ENCODE data around the gene SHPK. TPM values are rescaled to one million over a fixed set of nuclear protein-coding genes. Genes with fewer than 3 reads are reported as not detected.
"Not testable (repeated sequence)": the region's sequence is repeated elsewhere in the genome, so short reads cannot be mapped to it uniquely, and the experiment has no call there.

The SHPK gene
- total RNA-seq, 2 donors from 2014 or later, result 8.5 to 13.6 TPM

GRCh38 chr17:3578667-3579066 is 57.4 kb downstream of the SHPK start:
- DNase-seq (ENCODE audit: low spot score in 2 of 2); H3K9me3 Mint-ChIP-seq; H3K36me3 Mint-ChIP-seq; H3K27ac Mint-ChIP-seq; ATAC-seq: not testable (repeated sequence)

GRCh38 chr17:3576970-3577369 is 59.1 kb downstream of the SHPK start:
- Mint-ChIP-seq H3K9me3 (no peaks in the 10 kb centered on the region), H3K27ac (no peak overlapping the region), H3K36me3 (no peaks in the 10 kb centered on the region)
- ATAC-seq (no peak), DNase-seq (ENCODE audit: low spot score in 2 of 2) (no peak)

GRCh38 chr17:3575511-3575910 is 60.5 kb downstream of the SHPK start:
- H3K9me3 Mint-ChIP-seq, result no peaks in the 10 kb centered on the region
- H3K27ac Mint-ChIP-seq, result no peak overlapping the region
- ATAC-seq (no peak), DNase-seq (ENCODE audit: low spot score in 2 of 2) (no peak)
- no peaks in the 10 kb centered on the region for H3K36me3 Mint-ChIP-seq

- H3K27ac Mint-ChIP-seq, result no peak overlapping the region
- H3K9me3 Mint-ChIP-seq, result no peaks in the 10 kb centered on the region
- no peaks in the 10 kb centered on the region for H3K36me3 Mint-ChIP-seq
- DNase-seq (ENCODE audit: low spot score in 2 of 2) (no peak), ATAC-seq (no peak)
Measured at GRCh38 chr17:3574231-3574630, 61.8 kb downstream of the SHPK start.

GRCh38 chr17:3573246-3574100 is 62.6 kb downstream of the SHPK start:
- no peaks in the 10 kb centered on the region for H3K9me3 Mint-ChIP-seq
- ATAC-seq (no peak), DNase-seq (ENCODE audit: low spot score in 2 of 2) (no peak)

GRCh38 chr17:3572231-3572630 is 63.8 kb downstream of the SHPK start:
- no peak overlapping the region for H3K27ac Mint-ChIP-seq
- no peaks in the 10 kb centered on the region for H3K9me3 Mint-ChIP-seq
- no peaks in the 10 kb centered on the region for H3K36me3 Mint-ChIP-seq
- ATAC-seq (no peak), DNase-seq (ENCODE audit: low spot score in 2 of 2) (no peak)

More at GRCh38 chr17:3573246-3574100, 62.6 kb downstream of the SHPK start:
- no peak overlapping the region for H3K27ac Mint-ChIP-seq
- H3K36me3 Mint-ChIP-seq, result no peaks in the 10 kb centered on the region

GRCh38 chr17:3571043-3571900 is 64.8 kb downstream of the SHPK start:
- ATAC-seq, result no peak
- no peaks in the 10 kb centered on the region for H3K9me3 Mint-ChIP-seq
- no peak overlapping the region for H3K27ac Mint-ChIP-seq
- no peak for DNase-seq (ENCODE audit: low spot score in 2 of 2)
- no peaks in the 10 kb centered on the region for H3K36me3 Mint-ChIP-seq

- DNase-seq (ENCODE audit: low spot score in 2 of 2) (no peak), ATAC-seq (no peak)
- H3K36me3 Mint-ChIP-seq, result no peaks in the 10 kb centered on the region
- H3K27ac Mint-ChIP-seq, result no peak overlapping the region
- H3K9me3 Mint-ChIP-seq, result no peaks in the 10 kb centered on the region
Measured at GRCh38 chr17:3569534-3570137, 66.4 kb downstream of the SHPK start.

- no peak for DNase-seq (ENCODE audit: low spot score in 2 of 2)
- no peaks in the 10 kb centered on the region for H3K9me3 Mint-ChIP-seq
- ATAC-seq, result no peak
- H3K36me3 Mint-ChIP-seq, result no peaks in the 10 kb centered on the region
- H3K27ac Mint-ChIP-seq, result no peak overlapping the region
Measured at GRCh38 chr17:3566551-3566950, 69.5 kb downstream of the SHPK start.

GRCh38 chr17:3565143-3565542 is 70.9 kb downstream of the SHPK start:
- no peak for DNase-seq (ENCODE audit: low spot score in 2 of 2)

GRCh38 chr17:3564241-3564640 is 71.8 kb downstream of the SHPK start:
- DNase-seq (ENCODE audit: low spot score in 2 of 2); H3K36me3 Mint-ChIP-seq; H3K9me3 Mint-ChIP-seq; H3K27ac Mint-ChIP-seq; ATAC-seq: not testable (repeated sequence)

More at GRCh38 chr17:3565143-3565542, 70.9 kb downstream of the SHPK start:
- H3K9me3 Mint-ChIP-seq, result no peaks in the 10 kb centered on the region
- no peaks in the 10 kb centered on the region for H3K36me3 Mint-ChIP-seq
- no peak overlapping the region for H3K27ac Mint-ChIP-seq
- no peak for ATAC-seq

- Mint-ChIP-seq H3K36me3 (no peaks in the 10 kb centered on the region), H3K9me3 (no peaks in the 10 kb centered on the region), H3K27ac (peak overlapping the region; percentile 17 to 83)
- ATAC-seq (no peak), DNase-seq (ENCODE audit: low spot score in 2 of 2) (no peak)
Measured at GRCh38 chr17:3559270-3559645, 76.8 kb downstream of the SHPK start.

- H3K27ac Mint-ChIP-seq, result peak overlapping the region; percentile 17 to 82
- H3K9me3 Mint-ChIP-seq, result no peaks in the 10 kb centered on the region
- ATAC-seq, result peak; percentile 85 to 93
- H3K36me3 Mint-ChIP-seq, result no peaks in the 10 kb centered on the region
- DNase-seq (ENCODE audit: low spot score in 2 of 2), result peak; percentile 51 to 72
Measured at GRCh38 chr17:3558603-3559269, 77.3 kb downstream of the SHPK start.

Measured in activated naive CD4-positive, alpha-beta T cell treated with anti-CD3 and anti-CD28 coated beads, Interleukin-2, amount 50 U/mL, for 72 hours (primary cell).